HepG2 (cell line): Measurements from ENCODE around the gene MVK. TPM values are rescaled to one million over a fixed set of nuclear protein-coding genes. Genes with fewer than 3 reads are reported as not detected.

Experiments used
- ARNT2 ChIP-seq: sonication (generic); formaldehyde crosslinking; IDR thresholded peaks from 2 replicates; pipeline ENCODE4 v1.8.0; 2022; ENCODE audit warnings: mild to moderate bottlenecking, low read depth, missing genetic modification reagents, moderate library complexity
- ATRX ChIP-seq: sonication (generic); formaldehyde crosslinking; IDR thresholded peaks from 2 replicates; pipeline ENCODE4 v1.4.0; 2020; ENCODE audit warnings: missing genetic modification reagents, borderline replicate concordance
- BORCS8-MEF2B ChIP-seq: sonication (generic); formaldehyde crosslinking; IDR thresholded peaks from 2 replicates; pipeline ENCODE4 v1.8.0; 2022; ENCODE audit warnings: mild to moderate bottlenecking, missing genetic modification reagents
- CAMTA2 ChIP-seq: sonication (generic); formaldehyde crosslinking; IDR thresholded peaks from 2 replicates; pipeline ENCODE4 v1.4.0; 2020; ENCODE audit warnings: mild to moderate bottlenecking, missing genetic modification reagents, borderline replicate concordance
- CBX1 ChIP-seq: IDR thresholded peaks from one replicate; pipeline ENCODE4 v1.6.1; 2016; ENCODE audit warnings: antibody characterized with exemption, low read depth
- CHCHD3 ChIP-seq: sonication (generic); formaldehyde crosslinking; IDR thresholded peaks from 2 replicates; pipeline ENCODE4 v1.8.0; 2022; ENCODE audit warnings: mild to moderate bottlenecking, missing genetic modification reagents, moderate library complexity
- ELF1 ChIP-seq: sonication (generic); formaldehyde crosslinking; IDR thresholded peaks from 2 replicates; pipeline ENCODE4 v1.4.0; 2020; ENCODE audit warnings: missing genetic modification reagents
- ETV5 ChIP-seq: IDR thresholded peaks from 2 replicates; pipeline ENCODE4 v1.6.1; 2018; ENCODE audit warnings: missing biosample characterization, missing genetic modification reagents, inconsistent platforms, borderline replicate concordance
- FOXA1 ChIP-seq, 2 experiments: fragments of 450-650 bp in 1 of 2; sonication (generic) in 1 of 2; formaldehyde crosslinking in 1 of 2; IDR thresholded peaks; 2 replicates each; pipeline versions ENCODE4 v1.4.0 to v1.6.1; 2016 to 2020; ENCODE audit warnings: missing genetic modification reagents in 1 of 2
- GTF2F1 ChIP-seq: fragments of 150-350 bp; IDR thresholded peaks from 2 replicates; pipeline ENCODE4 v1.6.1; 2014; ENCODE audit warnings: low read length
- HDAC2 ChIP-seq: sonication (generic); formaldehyde crosslinking; IDR thresholded peaks from 2 replicates; pipeline ENCODE4 v1.4.0; 2020; ENCODE audit warnings: missing genetic modification reagents
- HOMEZ ChIP-seq: IDR thresholded peaks from 2 replicates; pipeline ENCODE4 v1.6.1; 2016; ENCODE audit warnings: low read depth
- MBNL3 ChIP-seq: fragments of 250-450 bp; sonication (Bioruptor Pico); conservative IDR thresholded peaks from 2 replicates; pipeline ENCODE4 v1.8.0; 2022; ENCODE audit warnings: mild to moderate bottlenecking, inconsistent platforms
- MIXL1 ChIP-seq: IDR thresholded peaks from 2 replicates; pipeline ENCODE4 v1.6.1; 2016
- MXI1 ChIP-seq: IDR thresholded peaks from 3 replicates; pipeline ENCODE4 v1.6.1; 2012; ENCODE audit warnings: low read depth, low read length, inconsistent platforms, borderline replicate concordance
- MYNN ChIP-seq: sonication (generic); formaldehyde crosslinking; IDR thresholded peaks from 2 replicates; pipeline ENCODE4 v1.4.0; 2020; ENCODE audit warnings: mild to moderate bottlenecking, low read depth, missing genetic modification reagents
- PHF20 ChIP-seq: sonication (generic); formaldehyde crosslinking; IDR thresholded peaks from 2 replicates; pipeline ENCODE4 v1.5.0; 2020; ENCODE audit warnings: mild to moderate bottlenecking, missing genetic modification reagents
- PITX1 ChIP-seq: sonication (generic); formaldehyde crosslinking; IDR thresholded peaks from 2 replicates; pipeline ENCODE4 v1.5.1; 2020; ENCODE audit warnings: mild to moderate bottlenecking, missing genetic modification reagents
- RARA ChIP-seq: IDR thresholded peaks from 2 replicates; pipeline ENCODE4 v1.6.1; 2016; ENCODE audit warnings: missing genetic modification reagents, missing compliant biosample characterization
- SOX5 ChIP-seq: IDR thresholded peaks from 2 replicates; pipeline ENCODE4 v1.6.1; 2016; ENCODE audit warnings: borderline replicate concordance
- TOE1 ChIP-seq: sonication (generic); formaldehyde crosslinking; IDR thresholded peaks from 2 replicates; pipeline ENCODE4 v1.4.0; 2020; ENCODE audit warnings: mild to moderate bottlenecking, missing genetic modification reagents
- ZFX ChIP-seq: sonication (generic); formaldehyde crosslinking; IDR thresholded peaks from 2 replicates; pipeline ENCODE4 v1.4.0; 2020; ENCODE audit warnings: mild to moderate bottlenecking, low read depth, missing genetic modification reagents, moderate library complexity
- ZMAT5 ChIP-seq: sonication (generic); formaldehyde crosslinking; IDR thresholded peaks from 2 replicates; pipeline ENCODE4 v1.5.0; 2020; ENCODE audit warnings: mild to moderate bottlenecking, low read depth, missing genetic modification reagents, borderline replicate concordance
- ZMYM2 ChIP-seq: sonication (generic); formaldehyde crosslinking; IDR thresholded peaks from 2 replicates; pipeline ENCODE4 v1.8.0; 2022; ENCODE audit warnings: mild to moderate bottlenecking, missing genetic modification reagents
- ZNF274 ChIP-seq: sonication (generic); formaldehyde crosslinking; IDR thresholded peaks from 2 replicates; pipeline ENCODE4 v1.5.1; 2020; ENCODE audit warnings: mild to moderate bottlenecking, missing genetic modification reagents
- ZNF460 ChIP-seq: sonication (generic); formaldehyde crosslinking; IDR thresholded peaks from 2 replicates; pipeline ENCODE4 v1.5.1; 2020; ENCODE audit warnings: missing genetic modification reagents, mild to moderate bottlenecking, borderline replicate concordance
- ZNF547 ChIP-seq: sonication (generic); formaldehyde crosslinking; IDR thresholded peaks from 2 replicates; pipeline ENCODE4 v1.5.1; 2020; ENCODE audit warnings: mild to moderate bottlenecking, missing genetic modification reagents
- ZNF816 ChIP-seq: sonication (generic); formaldehyde crosslinking; IDR thresholded peaks from 2 replicates; pipeline ENCODE4 v1.8.0; 2022; ENCODE audit warnings: missing genetic modification reagents, mild to moderate bottlenecking, borderline replicate concordance
- polyA plus RNA-seq, 8 experiments: library from polyadenylated mRNA; depleted of rRNA in 3 of 8; stranded (reverse) in 7 of 8; unstranded in 1 of 8; fragments of >200 nt; fragmentation: Illumina TruSeq in 4 of 8; extraction: Trizol in 4 of 8; gene quantifications; 2 replicates each; pipeline versions ENCODE4 v1.2.1 to v1.2.3, GENCODE V29; 2011 to 2016; ENCODE audit warnings: low read depth in 4 of 8, missing spikeins in 1 of 8, mixed read lengths in 1 of 8; ENCODE audit not compliant: insufficient read depth in 1 of 8
- total RNA-seq, 5 experiments: library from RNA; depleted of rRNA; stranded (reverse); fragments of >200 nt; fragmentation: Illumina TruSeq; extraction: Trizol; gene quantifications; 2 replicates each; pipeline ENCODE4 v1.2.3, GENCODE V29; 2016; ENCODE audit warnings: low read depth in 1 of 5
- TF ChIP-seq, protein P1 (sequence below): sonication (generic); formaldehyde crosslinking; IDR thresholded peaks from 2 replicates; pipeline ENCODE4 v1.4.0; 2020; ENCODE audit warnings: missing genetic modification reagents

Gene MVK
- total and polyA plus RNA-seq, 2 of the 13 experiments (the other 11 are each of a cell fraction or from before 2014, with no cell fraction given): 11.6 to 66.9 TPM

GRCh38 chr12:109604132-109604585 is 30.6 kb downstream of the MVK start (continued):
- TF ChIP-seq, protein P1, sequence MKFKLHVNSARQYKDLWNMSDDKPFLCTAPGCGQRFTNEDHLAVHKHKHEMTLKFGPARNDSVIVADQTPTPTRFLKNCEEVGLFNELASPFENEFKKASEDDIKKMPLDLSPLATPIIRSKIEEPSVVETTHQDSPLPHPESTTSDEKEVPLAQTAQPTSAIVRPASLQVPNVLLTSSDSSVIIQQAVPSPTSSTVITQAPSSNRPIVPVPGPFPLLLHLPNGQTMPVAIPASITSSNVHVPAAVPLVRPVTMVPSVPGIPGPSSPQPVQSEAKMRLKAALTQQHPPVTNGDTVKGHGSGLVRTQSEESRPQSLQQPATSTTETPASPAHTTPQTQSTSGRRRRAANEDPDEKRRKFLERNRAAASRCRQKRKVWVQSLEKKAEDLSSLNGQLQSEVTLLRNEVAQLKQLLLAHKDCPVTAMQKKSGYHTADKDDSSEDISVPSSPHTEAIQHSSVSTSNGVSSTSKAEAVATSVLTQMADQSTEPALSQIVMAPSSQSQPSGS (CRISPR knock-in tag): no peak
- TF ChIP-seq BORCS8-MEF2B (CRISPR knock-in tag) (no peak), HOMEZ (no peak), ZNF274 (CRISPR knock-in tag) (no peak), HDAC2 (CRISPR knock-in tag) (peak; percentile 76), CBX1 (no peak), ETV5 (CRISPR knock-in tag) (peak; percentile 30; the same call in 1 of the 2 replicates), ZMYM2 (CRISPR knock-in tag) (peak; percentile 77; the same call in 1 of the 2 replicates), SOX5 (CRISPR knock-in tag) (peak; percentile 32; the same call in 1 of the 2 replicates), ZFX (CRISPR knock-in tag) (peak; percentile 77), ZMAT5 (no peak), ZNF547 (CRISPR knock-in tag) (no peak), GTF2F1 (no peak), RARA (CRISPR knock-in tag) (peak; percentile 56), FOXA1 (IDR thresholded peaks at IDR 0.05) (no peak), FOXA1 (CRISPR knock-in tag; IDR thresholded peaks at IDR 0.05) (peak; percentile 49), TOE1 (no peak), MBNL3 (CRISPR knock-in tag) (no peak), ARNT2 (peak; percentile 45; the same call in 1 of the 2 replicates), CAMTA2 (no peak), MIXL1 (0 out of 2 replicates have a peak, but pooled peaks have one; percentile 29), CHCHD3 (CRISPR knock-in tag) (no peak), MYNN (CRISPR knock-in tag) (no peak), ZNF816 (CRISPR knock-in tag) (no peak), ZNF460 (CRISPR knock-in tag) (no peak), MXI1 (peak; percentile 25; the same call in 1 of the 3 replicates), PITX1 (CRISPR knock-in tag) (peak; percentile 94), ATRX (no peak), ELF1 (CRISPR knock-in tag) (no peak), PHF20 (CRISPR knock-in tag) (0 out of 2 replicates have a peak, but pooled peaks have one; percentile 15)
